Activated CD4-positive, alpha-beta T cell treated with anti-CD3 and anti-CD28 coated beads, Interleukin-2, amount 50 U/mL, for 24 hours (primary cell): ENCODE results near the gene FLVCR2.
A peak's percentile ranks its signal among the peaks of the same experiment; 100 is the strongest.

Experiments used
- DNase-seq, 2 donors: peaks; one replicate each; pipeline ENCODE4 v3.0.0-alpha.2; 2020; ENCODE audit warnings: low read depth in 1 of 2, low spot score in 1 of 2

The FLVCR2 gene

GRCh38 chr14:75554482-75554881 is 23.9 kb upstream of the FLVCR2 start:
- DNase-seq = no peak

DNA sequence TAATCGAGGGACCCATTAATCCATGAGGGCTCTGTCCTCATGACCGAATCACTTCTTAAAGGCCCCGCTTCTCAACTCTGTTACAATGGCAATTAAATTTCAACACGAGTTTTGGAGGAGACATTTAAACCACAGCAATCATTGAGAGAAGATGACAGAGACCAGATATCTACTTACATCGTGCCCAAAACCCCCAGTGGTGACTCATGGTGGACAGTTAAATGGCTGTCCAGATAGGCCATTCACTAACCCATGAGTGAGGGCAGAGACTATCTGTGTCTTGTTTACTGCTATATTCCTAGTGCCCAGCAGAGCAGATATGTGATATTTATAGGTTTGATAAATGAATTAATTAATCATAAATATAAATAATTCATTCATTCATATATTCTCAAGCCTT is 20.0 kb upstream of the FLVCR2 start:
- no peak for DNase-seq

DNA sequence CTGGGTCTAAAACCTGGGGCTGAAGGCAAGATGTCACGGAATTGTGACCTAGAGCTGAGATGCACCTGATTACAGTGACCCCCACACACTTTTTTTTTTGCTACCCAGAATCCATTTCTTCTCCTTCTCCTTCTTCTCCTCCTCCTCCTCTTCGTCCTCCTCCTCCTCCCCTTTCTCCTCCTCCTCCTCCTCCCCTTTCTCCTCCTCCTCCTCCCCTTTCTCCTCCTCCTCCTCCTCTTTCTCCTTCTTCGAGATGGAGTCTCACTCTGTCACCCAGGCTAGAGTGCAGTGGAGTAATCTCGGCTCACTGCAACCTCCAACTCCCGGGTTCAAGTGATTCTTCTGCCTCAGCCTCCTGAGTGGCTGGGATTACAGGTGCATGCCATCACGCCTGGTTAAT is 19.4 kb upstream of the FLVCR2 start:
- DNase-seq = no peak

DNA sequence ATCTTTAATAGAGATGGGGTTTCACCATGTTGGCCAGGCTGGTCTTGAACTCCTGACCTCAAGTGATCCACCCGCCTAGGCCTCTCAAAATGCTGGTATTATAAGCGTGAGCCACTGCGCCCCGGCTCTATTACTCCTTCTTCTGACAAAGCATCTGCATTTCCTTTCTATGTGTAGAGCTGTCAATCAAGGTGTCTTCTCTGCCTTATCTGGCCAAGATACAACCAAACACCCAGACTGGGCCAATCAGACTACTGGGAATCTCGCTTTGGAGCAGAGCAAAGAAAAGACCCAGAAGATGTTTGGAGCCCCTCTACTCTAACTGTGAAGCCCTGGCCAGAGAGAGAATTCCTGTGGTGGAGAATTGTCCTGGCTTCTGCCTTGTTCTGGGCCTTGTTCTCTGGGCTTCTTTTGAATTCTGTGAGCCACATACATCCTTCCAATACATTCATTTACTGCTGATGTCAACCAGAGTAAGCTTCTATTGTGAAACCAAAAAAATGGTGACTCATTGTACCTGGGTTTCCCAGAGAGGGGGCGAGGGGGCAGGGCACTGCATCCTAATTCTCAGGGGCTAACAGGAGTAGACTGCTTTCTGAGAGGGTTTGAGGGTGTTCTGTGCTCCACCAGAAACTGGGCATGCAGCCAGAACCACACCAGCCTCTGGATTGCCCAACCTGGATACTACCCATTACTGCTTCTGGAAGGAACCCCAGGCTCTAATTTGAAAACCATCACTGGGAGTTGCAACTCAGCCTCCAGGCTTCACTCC is 18.8 kb upstream of the FLVCR2 start:
- peak in 1 of 2 donors; percentile 68 for DNase-seq

DNA sequence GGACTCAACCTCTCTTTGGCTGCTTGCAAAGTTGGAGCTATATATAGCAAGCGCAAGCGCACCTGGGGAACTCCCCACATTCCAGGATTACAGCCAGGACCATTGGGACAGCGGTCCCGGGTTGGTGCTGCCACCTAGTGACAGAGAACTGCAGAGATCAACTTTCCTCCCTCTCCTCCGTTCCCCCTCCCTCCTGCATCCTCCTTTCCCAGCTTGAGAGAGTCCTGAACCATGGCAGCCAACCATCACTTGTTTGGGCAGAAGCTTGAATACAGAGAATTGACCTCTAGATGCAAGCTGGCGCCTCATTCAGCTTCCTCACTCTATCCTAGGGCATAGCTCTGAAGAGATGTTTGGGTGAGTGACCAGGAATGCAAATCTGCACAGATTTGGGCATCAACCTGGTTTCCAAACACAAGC is 17.4 kb upstream of the FLVCR2 start:
- DNase-seq = peak in 1 of 2 donors; percentile 47

GRCh38 chr14:75562089-75562488 is 16.3 kb upstream of the FLVCR2 start:
- DNase-seq = peak in 1 of 2 donors; percentile 77

- no peak for DNase-seq
Observed at GRCh38 chr14:75562489-75562888, 15.9 kb upstream of the FLVCR2 start.

GRCh38 chr14:75563931-75564330 is 14.5 kb upstream of the FLVCR2 start:
- no peak for DNase-seq

DNA sequence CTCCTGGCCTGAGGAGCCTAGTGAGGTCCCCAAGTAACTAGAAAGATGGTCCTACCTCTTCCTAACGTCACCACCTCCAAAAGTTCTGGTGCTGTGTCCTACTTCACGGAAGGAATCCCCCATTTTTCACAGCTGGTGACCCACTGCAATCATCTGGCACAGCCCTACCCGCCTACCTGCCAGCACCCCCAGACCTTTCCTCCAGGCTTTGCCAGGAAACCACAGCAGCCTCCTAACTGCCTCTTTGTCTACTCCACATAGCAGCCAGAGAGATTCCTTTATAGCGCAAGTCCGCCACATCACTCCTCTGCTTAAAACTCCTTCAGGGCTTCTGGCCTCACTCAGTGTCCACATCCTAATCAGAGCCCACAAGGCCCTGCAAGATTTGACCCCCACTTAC is 13.4 kb upstream of the FLVCR2 start:
- DNase-seq = no peak

DNA sequence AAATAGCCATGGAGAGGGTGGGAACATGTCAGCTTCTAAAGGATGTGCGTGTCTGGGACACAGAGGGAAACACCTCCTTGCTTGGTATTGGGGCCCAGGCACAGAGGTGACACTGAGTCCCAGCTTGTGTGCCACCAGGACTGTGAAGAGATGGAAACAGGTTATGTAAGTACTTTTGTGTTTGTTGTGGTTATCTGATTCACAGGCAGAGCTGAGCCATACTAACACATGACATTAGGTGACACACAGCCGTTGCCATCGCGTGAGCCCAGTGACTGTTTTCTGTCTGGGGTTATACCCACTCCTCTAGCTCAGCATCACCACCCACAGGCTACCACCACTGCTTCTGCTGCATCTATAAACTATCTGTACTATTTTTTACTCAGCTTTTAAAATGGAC is 12.1 kb upstream of the FLVCR2 start:
- peak; percentile 57 to 84 for DNase-seq

DNA sequence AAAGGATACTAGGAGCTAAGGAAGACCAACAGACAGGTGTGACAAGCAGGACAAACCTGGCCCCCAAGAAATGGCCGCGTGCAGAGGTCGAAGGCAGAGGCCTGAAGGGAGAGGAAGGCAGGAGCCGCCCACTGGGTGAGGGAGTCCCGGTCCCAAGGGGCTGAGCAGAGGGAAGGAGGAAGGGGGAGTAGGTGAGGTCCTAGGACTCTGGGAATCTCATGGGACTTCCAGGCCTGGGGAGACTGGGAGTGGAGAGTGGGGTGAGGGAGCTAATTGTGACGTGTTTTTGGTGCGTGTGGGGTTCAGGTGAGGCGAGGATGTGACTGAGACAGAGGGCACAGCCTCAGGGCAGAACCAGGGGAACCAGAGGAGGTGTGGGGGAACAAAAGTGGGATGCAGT is 11.7 kb upstream of the FLVCR2 start:
- no peak for DNase-seq

DNA sequence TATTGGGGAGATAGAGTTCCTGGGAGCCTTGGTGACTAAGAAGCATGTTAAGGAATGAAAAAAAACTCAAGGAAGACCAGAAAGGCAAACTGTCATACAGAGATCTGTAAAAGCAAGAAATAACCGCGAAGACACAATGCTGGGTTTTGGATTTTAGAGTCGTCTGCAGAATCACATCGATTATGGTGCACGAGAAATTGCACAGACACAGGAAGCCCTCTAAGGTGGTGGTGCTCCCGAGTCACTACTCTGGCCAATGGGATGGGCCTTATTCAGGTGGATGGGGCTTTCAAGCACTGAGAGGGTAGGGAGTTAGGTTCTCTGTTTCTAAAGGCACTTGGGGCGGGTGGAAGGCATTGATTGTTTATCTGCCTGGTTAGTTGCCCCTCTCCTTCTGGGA is 10.3 kb upstream of the FLVCR2 start:
- DNase-seq = no peak

DNA sequence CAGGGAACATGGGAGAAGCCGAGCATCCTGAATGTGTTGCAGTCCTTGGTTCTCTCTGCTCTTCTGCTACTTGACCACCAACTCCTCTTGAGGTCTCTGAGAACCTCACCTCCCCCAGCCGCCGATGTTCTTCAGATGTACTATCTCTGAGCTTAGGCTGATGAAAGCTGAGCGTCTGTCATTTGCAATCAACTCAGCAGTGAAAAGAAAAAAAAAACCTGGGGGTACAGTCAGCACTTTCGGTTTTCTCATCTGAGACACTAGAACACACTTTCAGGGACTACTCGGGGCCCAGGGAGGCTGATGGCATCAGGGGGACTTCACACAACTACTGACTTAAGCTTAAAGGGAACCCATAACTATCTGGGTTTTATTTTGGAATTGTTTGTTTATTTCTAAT is 9.6 kb upstream of the FLVCR2 start:
- DNase-seq = no peak

DNA sequence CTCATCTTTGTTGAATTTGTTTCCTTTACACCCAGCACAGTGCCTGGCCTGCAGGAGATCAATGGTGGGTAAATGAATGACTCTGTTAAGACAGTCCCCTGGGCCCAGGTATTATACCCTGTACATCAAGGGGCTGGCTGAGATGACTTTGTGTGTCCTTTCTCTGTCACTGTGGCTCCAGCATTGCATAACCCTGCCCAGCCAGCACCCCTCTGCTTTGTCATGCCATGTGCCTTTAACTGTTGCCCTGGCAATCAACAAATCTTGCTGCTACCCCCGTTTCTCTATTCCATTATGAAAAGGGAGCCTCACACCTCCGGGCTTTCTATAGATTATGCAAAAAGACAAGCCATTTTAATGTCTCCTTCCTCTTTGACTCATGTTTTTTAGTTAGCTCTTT is 7.6 kb upstream of the FLVCR2 start:
- no peak for DNase-seq

GRCh38 chr14:75572104-75572503 is 6.3 kb upstream of the FLVCR2 start:
- no peak for DNase-seq

- no peak for DNase-seq
Observed at GRCh38 chr14:75577090-75577489, 1.3 kb upstream of the FLVCR2 start.

GRCh38 chr14:75577729-75578101 is 705 bp upstream of the FLVCR2 start:
- DNase-seq = peak; percentile 49 to 64

GRCh38 chr14:75578786-75579337 is 442 bp downstream of the FLVCR2 start:
- DNase-seq = no peak

GRCh38 chr14:75579338-75579864 is 981 bp downstream of the FLVCR2 start:
- DNase-seq = no peak

DNA sequence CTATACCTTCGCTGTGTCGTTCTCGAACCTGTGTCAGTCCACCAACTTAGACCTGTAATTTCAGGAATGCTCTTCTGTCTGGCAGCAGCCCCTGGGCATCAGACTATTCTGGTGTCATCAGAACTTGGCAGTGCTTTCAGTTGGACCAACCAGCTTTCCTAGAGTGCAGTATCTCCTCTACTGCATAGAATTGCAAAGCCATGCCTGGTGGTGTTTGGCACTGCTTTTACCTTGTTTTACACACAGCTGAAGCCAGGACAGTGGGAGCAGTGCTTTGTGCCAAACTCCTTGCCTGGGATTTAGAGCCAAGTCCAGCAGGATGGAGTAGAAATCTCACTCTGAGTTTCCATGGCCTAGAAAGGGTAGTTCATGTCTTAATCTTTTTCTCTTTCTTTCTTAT is 1.5 kb downstream of the FLVCR2 start:
- no peak for DNase-seq

DNA sequence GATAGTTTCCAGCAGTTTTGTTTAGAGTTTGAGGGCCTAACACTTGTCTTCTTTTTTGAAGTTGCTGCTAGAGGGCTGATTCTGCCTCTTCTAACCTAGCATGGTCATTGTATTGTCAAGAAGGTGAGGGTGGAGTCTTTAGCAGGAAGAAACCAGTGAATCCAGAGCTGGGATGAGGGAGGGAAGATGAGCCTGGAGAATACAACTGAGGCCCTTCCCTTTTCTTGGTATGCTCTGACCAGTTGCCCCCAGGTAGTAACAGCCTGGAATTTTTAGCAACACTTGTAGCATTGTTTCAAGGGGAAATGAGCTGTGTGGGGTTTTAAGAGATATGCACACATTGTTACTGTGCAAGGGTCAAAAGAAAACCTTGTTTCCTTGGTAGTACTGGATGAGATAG is 9.0 kb downstream of the FLVCR2 start:
- DNase-seq = no peak

- DNase-seq = no peak
Observed at GRCh38 chr14:75589931-75590330, 11.5 kb downstream of the FLVCR2 start.
